ENCODE measurements around the gene EPHA4. TPM values are rescaled to one million over a fixed set of nuclear protein-coding genes. Genes with fewer than 3 reads are reported as not detected.

EPHA4 gene
- total and polyA plus RNA-seq, 8 donors, result 0.56 to 28.1 (median 5.8) TPM; not detected in 1

- Histone ChIP-seq H3K4me1 (peaks cover 0 to 58% (median 38%) of the 10 kb centered on the region in 4 donors), H3K9me3 (no peaks in the 10 kb centered on the region), H3K27ac (no peak overlapping the region), H3K36me3 (no peaks in the 10 kb centered on the region), H3K4me3 (peak overlapping the region; percentile 64 to 77 (median 74)), H3K27me3 (peaks cover 0 to 73% (median 42%) of the 10 kb centered on the region in 3 donors)
- 5 to 10% (median 7%) methylated on average over 30 of the region's 30 CpGs for WGBS, 5 donors
- peak in 1 of 2 donors; percentile 70 for DNase-seq
- TF ChIP-seq EP300 (IDR thresholded peaks at IDR 0.05) (no peak), POLR2A (IDR thresholded peaks at IDR 0.05) (no peak), CTCF (IDR thresholded peaks at IDR 0.05) (no peak), POLR2AphosphoS5 (IDR thresholded peaks at IDR 0.05) (no peak)
- intact Hi-C loops (cut with DNase I; ENCODE audit: low total_unique reads), result loop anchor here (5.0 kb wide), 1 partner anchor 883 kb away; no protein-coding TSS in a partner anchor
Measured at GRCh38 chr2:221570321-221570935, 1.7 kb downstream of the EPHA4 start.

- Histone ChIP-seq H3K27ac (no peak overlapping the region), H3K4me3 (peak overlapping the region; percentile 64 to 77 (median 74)), H3K9me3 (no peaks in the 10 kb centered on the region), H3K4me1 (peaks cover 0 to 58% (median 38%) of the 10 kb centered on the region in 4 donors), H3K36me3 (no peaks in the 10 kb centered on the region), H3K27me3 (peaks cover 0 to 68% (median 37%) of the 10 kb centered on the region in 3 donors)
- WGBS, 5 donors, result 42 to 69% (median 69%) methylated on average over 8 of the region's 8 CpGs
- intact Hi-C loops (cut with DNase I; ENCODE audit: low total_unique reads), result loop anchor here (5.0 kb wide), 1 partner anchor 883 kb away; no protein-coding TSS in a partner anchor
- no peak for DNase-seq
- no peak for TF ChIP-seq POLR2A (IDR thresholded peaks at IDR 0.05)
- no peak for TF ChIP-seq CTCF (IDR thresholded peaks at IDR 0.05)
- no peak for TF ChIP-seq EP300 (IDR thresholded peaks at IDR 0.05)
- TF ChIP-seq POLR2AphosphoS5 (IDR thresholded peaks at IDR 0.05), result no peak
Measured at GRCh38 chr2:221569871-221570270, 2.2 kb downstream of the EPHA4 start.

GRCh38 chr2:221569425-221569845 is 2.7 kb downstream of the EPHA4 start:
- Histone ChIP-seq H3K9me3 (no peaks in the 10 kb centered on the region), H3K27me3 (peaks cover 0 to 64% (median 33%) of the 10 kb centered on the region in 3 donors), H3K36me3 (no peaks in the 10 kb centered on the region), H3K4me3 (peak overlapping the region in 2 of 4 donors; percentile 64 to 73), H3K4me1 (peaks cover 0 to 54% (median 36%) of the 10 kb centered on the region in 4 donors), H3K27ac (no peak overlapping the region)
- intact Hi-C loops (cut with DNase I; ENCODE audit: low total_unique reads), result no loop called here
- TF ChIP-seq POLR2AphosphoS5 (IDR thresholded peaks at IDR 0.05), result no peak
- TF ChIP-seq EP300 (IDR thresholded peaks at IDR 0.05), result no peak
- no peak for TF ChIP-seq CTCF (IDR thresholded peaks at IDR 0.05)
- DNase-seq, result peak in 1 of 2 donors; percentile 21
- WGBS, 5 donors, result 76 to 87% (median 83%) methylated on average over 14 of the region's 14 CpGs

GRCh38 chr2:221568299-221568698 is 3.8 kb downstream of the EPHA4 start:
- no peak overlapping the region for H3K27ac ChIP-seq
- intact Hi-C loops (cut with DNase I; ENCODE audit: low total_unique reads), result no loop called here
- no peaks in the 10 kb centered on the region for H3K36me3 ChIP-seq
- TF ChIP-seq EP300 (IDR thresholded peaks at IDR 0.05), result no peak
- peaks cover 0 to 42% (median 26%) of the 10 kb centered on the region in 4 donors for H3K4me1 ChIP-seq
- H3K27me3 ChIP-seq, result peaks cover 0 to 58% (median 24%) of the 10 kb centered on the region in 3 donors
- WGBS, 5 donors, result 92 to 95% (median 93%) methylated on average over 3 of the region's 3 CpGs
- no peak overlapping the region for H3K4me3 ChIP-seq
- no peak for DNase-seq
- no peaks in the 10 kb centered on the region for H3K9me3 ChIP-seq

GRCh38 chr2:221567809-221568208 is 4.3 kb downstream of the EPHA4 start:
- Histone ChIP-seq H3K27me3 (peaks cover 0 to 58% (median 24%) of the 10 kb centered on the region in 3 donors), H3K9me3 (no peaks in the 10 kb centered on the region), H3K4me3 (no peak overlapping the region), H3K27ac (no peak overlapping the region), H3K36me3 (no peaks in the 10 kb centered on the region), H3K4me1 (peaks cover 0 to 37% (median 24%) of the 10 kb centered on the region in 4 donors)
- intact Hi-C loops (cut with DNase I; ENCODE audit: low total_unique reads), result no loop called here
- no peak for DNase-seq
- TF ChIP-seq EP300 (IDR thresholded peaks at IDR 0.05) (no peak), POLR2AphosphoS5 (IDR thresholded peaks at IDR 0.05) (no peak), POLR2A (IDR thresholded peaks at IDR 0.05) (no peak), CTCF (IDR thresholded peaks at IDR 0.05) (no peak)
- WGBS, 5 donors, result 78 to 87% (median 80%) methylated on average over 1 of the region's 1 CpG

Data from stomach (tissue), 9 donors.